GM23248 (cell line): ENCODE data around the gene MAN1A1.

Experiments
- EZH2 ChIP-seq: fragments of 200-600 bp; sonication (generic); IDR thresholded peaks from 2 replicates; pipeline ENCODE4 v1.6.1; 2018; ENCODE audit warnings: antibody characterized with exemption, mild to moderate bottlenecking; ENCODE audit not compliant: insufficient read depth, poor library complexity, severe bottlenecking
- EZH2phosphoT487 ChIP-seq: fragments of 200-600 bp; sonication (generic); IDR thresholded peaks from 2 replicates; pipeline ENCODE4 v1.6.1; 2018; ENCODE audit warnings: antibody characterized with exemption, moderate library complexity, mild to moderate bottlenecking, low read depth; ENCODE audit not compliant: insufficient read depth

GRCh38 chr6:119137194-119138072 is 212.1 kb downstream of the MAN1A1 start:
- no peak for TF ChIP-seq EZH2
- TF ChIP-seq EZH2phosphoT487 = no peak
